Natural killer cell (primary cell): Measurements from ENCODE around the gene SH3BP4. TPM values are rescaled to one million over a fixed set of nuclear protein-coding genes. Genes with fewer than 3 reads are reported as not detected.

Source experiments
- ATAC-seq, 3 donors: fragments of 150-1000 bp in 2 of 3; fragments of 200-7000 bp in 1 of 3; cut with Tn5 transposase; 1 replicate in 1 of 3; 2 replicates in 2 of 3; pipeline ENCODE4 v1.10.0; 2021; ENCODE audit warnings: mild to moderate bottlenecking in 2 of 3, moderate library complexity in 2 of 3
- DNase-seq, 2 donors: peaks; one replicate each; pipeline versions ENCODE4 v3.0.0 to v3.0.0-alpha.2; 2013 to 2021; ENCODE audit warnings: mixed read lengths in 1 of 2
- H3K27ac ChIP-seq: one replicate; pipeline ENCODE4 v1.5.1; 2013; ENCODE audit warnings: mild to moderate bottlenecking, low read length
- H3K27me3 ChIP-seq: one replicate; pipeline ENCODE4 v1.6.1; 2013; ENCODE audit warnings: low read length; ENCODE audit not compliant: control insufficient read depth, insufficient read depth
- H3K36me3 ChIP-seq: one replicate; pipeline ENCODE4 v1.6.1; 2013; ENCODE audit warnings: low read length; ENCODE audit not compliant: control insufficient read depth, insufficient read depth
- H3K4me1 ChIP-seq: one replicate; pipeline ENCODE4 v1.6.1; 2013; ENCODE audit warnings: low read length; ENCODE audit not compliant: control insufficient read depth, insufficient read depth
- H3K4me3 ChIP-seq: one replicate; pipeline ENCODE4 v1.5.1; 2013; ENCODE audit warnings: low read length
- H3K9me3 ChIP-seq: one replicate; pipeline ENCODE4 v1.6.1; 2013; ENCODE audit warnings: low read length; ENCODE audit not compliant: control insufficient read depth, insufficient read depth
- H3K27ac Mint-ChIP-seq, 2 donors: one replicate each; pipeline ENCODE4 v1.8.0; 2022; ENCODE audit warnings: mild to moderate bottlenecking in 2 of 2, mixed read lengths in 2 of 2, moderate library complexity in 1 of 2
- H3K27me3 Mint-ChIP-seq, 2 donors: one replicate each; pipeline ENCODE4 v1.8.0; 2022; ENCODE audit warnings: low read depth in 2 of 2, mixed read lengths in 2 of 2
- H3K36me3 Mint-ChIP-seq: one replicate; pipeline ENCODE4 v1.8.0; 2022; ENCODE audit warnings: mixed read lengths
- H3K4me1 Mint-ChIP-seq, 2 donors: one replicate each; pipeline ENCODE4 v1.8.0; 2022; ENCODE audit warnings: mixed read lengths in 2 of 2
- H3K4me3 Mint-ChIP-seq: one replicate; pipeline ENCODE4 v1.8.0; 2022; ENCODE audit warnings: mild to moderate bottlenecking, moderate library complexity, mixed read lengths
- H3K9me3 Mint-ChIP-seq, 2 donors: one replicate each; pipeline ENCODE4 v1.8.0; 2022; ENCODE audit warnings: mixed read lengths in 2 of 2
- WGBS: methylation state at CpG from one replicate; pipeline ENCODE4 v1.1.7; 2013; ENCODE audit warnings: missing lambda C conversion rate; ENCODE audit not compliant: insufficient coverage; 5-methylcytosine and 5-hydroxymethylcytosine counted together
- intact Hi-C: fragments of 100-400 bp; cut with micrococcal nuclease; formaldehyde crosslinking; loops from one replicate; pipeline ENCODE4 v1.14.2; 2022
- total RNA-seq, 4 donors: library from RNA; stranded (reverse); fragments of 120-200 nt in 1 of 4; gene quantifications; one replicate each; pipeline versions ENCODE4 v1.2.3 to v1.2.4, GENCODE V29; 2013 to 2022
- TF ChIP-seq, protein P1 (sequence below): fragments of 200-600 bp; IDR thresholded peaks from one replicate; pipeline ENCODE4 v1.8.0; 2022; ENCODE audit warnings: antibody characterized with exemption

Gene SH3BP4
- total RNA-seq, 3 donors from 2014 or later (not counting 1 experiment from before 2014, with no cell fraction given), result 0.39 to 2.6 (median 1.0) TPM

DNA sequence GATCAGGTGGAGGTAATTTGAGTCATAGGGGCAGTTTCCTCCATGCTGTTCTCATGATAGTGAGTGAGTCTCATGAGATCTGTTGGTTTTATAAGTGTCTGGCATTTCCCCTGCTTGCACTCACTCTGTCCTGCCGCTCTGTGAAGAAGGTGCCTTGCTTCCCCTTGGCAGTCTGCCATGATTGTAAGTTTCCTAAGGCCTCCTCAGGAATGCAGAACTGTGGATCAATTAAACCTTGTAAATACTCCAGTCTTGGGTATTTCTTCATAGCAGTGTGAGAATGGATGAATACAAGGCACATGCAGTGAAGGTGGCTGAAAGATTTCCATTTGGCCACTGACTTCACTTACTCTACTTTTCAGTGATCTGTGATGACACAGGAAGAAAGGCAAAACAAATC is 133.7 kb downstream of the SH3BP4 start:
- Mint-ChIP-seq H3K9me3 (no peaks in the 10 kb centered on the region), H3K27me3 (peaks cover 15 to 35% of the 10 kb centered on the region in 2 donors), H3K27ac (no peak overlapping the region), H3K4me1 (no peaks in the 10 kb centered on the region), H3K4me3 (no peak overlapping the region), H3K36me3 (no peaks in the 10 kb centered on the region)
- Histone ChIP-seq H3K27me3 (no peaks in the 10 kb centered on the region), H3K27ac (no peak overlapping the region), H3K4me3 (no peak overlapping the region), H3K9me3 (no peaks in the 10 kb centered on the region), H3K36me3 (no peaks in the 10 kb centered on the region), H3K4me1 (no peaks in the 10 kb centered on the region)
- intact Hi-C loops, result no loop called here
- ATAC-seq, result no peak
- DNase-seq, result no peak
- 100% methylated on average over 1 of the region's 1 CpG for WGBS
- TF ChIP-seq, protein P1, sequence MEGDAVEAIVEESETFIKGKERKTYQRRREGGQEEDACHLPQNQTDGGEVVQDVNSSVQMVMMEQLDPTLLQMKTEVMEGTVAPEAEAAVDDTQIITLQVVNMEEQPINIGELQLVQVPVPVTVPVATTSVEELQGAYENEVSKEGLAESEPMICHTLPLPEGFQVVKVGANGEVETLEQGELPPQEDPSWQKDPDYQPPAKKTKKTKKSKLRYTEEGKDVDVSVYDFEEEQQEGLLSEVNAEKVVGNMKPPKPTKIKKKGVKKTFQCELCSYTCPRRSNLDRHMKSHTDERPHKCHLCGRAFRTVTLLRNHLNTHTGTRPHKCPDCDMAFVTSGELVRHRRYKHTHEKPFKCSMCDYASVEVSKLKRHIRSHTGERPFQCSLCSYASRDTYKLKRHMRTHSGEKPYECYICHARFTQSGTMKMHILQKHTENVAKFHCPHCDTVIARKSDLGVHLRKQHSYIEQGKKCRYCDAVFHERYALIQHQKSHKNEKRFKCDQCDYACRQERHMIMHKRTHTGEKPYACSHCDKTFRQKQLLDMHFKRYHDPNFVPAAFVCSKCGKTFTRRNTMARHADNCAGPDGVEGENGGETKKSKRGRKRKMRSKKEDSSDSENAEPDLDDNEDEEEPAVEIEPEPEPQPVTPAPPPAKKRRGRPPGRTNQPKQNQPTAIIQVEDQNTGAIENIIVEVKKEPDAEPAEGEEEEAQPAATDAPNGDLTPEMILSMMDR, result no peak

DNA sequence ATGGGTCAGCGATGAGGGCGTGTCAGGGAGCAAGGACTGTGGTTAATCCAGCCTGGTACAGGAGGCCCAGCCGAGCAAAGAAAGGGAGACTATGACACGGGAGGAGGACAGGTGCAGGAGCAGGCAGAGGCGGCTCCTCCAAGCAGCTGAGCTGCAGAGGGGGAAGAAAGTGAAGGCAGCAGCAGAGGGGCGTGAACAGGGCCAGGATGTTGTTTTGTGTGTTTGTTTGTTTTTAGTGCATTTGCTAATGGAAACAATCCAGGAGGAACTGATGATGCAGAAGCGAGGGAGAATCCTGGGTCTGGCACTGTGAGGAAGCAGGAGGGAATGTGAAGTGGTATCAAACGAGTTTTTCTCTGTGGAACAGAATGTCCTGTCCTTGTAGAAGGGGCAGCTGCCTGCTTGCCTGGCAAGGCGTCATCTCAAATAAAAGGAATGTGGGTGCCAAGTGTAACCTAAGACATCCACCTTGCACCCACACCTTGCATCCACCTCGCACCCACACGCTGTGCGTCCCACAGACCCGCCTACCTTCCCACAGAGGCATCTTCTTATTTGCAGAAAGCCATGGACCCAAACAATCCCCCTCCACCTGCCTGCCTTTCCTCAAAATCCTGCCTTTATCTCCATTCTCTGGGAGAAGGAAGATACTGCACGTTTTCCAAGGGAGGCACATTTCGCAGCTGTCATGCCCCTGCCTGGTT is 134.8 kb downstream of the SH3BP4 start:
- no peaks in the 10 kb centered on the region for H3K36me3 Mint-ChIP-seq
- no peak overlapping the region for H3K27ac ChIP-seq
- WGBS, result 82% methylated on average over 15 of the region's 15 CpGs
- peaks cover 15 to 35% of the 10 kb centered on the region in 2 donors for H3K27me3 Mint-ChIP-seq
- no peaks in the 10 kb centered on the region for H3K4me1 ChIP-seq
- no peak for DNase-seq
- H3K27ac Mint-ChIP-seq, result no peak overlapping the region
- H3K4me3 ChIP-seq, result no peak overlapping the region
- H3K9me3 Mint-ChIP-seq, result no peaks in the 10 kb centered on the region
- no peaks in the 10 kb centered on the region for H3K36me3 ChIP-seq
- TF ChIP-seq, protein P1, result no peak
- intact Hi-C loops, result no loop called here
- no peaks in the 10 kb centered on the region for H3K9me3 ChIP-seq
- no peaks in the 10 kb centered on the region for H3K27me3 ChIP-seq
- H3K4me1 Mint-ChIP-seq, result no peaks in the 10 kb centered on the region
- H3K4me3 Mint-ChIP-seq, result no peak overlapping the region
- no peak for ATAC-seq

DNA sequence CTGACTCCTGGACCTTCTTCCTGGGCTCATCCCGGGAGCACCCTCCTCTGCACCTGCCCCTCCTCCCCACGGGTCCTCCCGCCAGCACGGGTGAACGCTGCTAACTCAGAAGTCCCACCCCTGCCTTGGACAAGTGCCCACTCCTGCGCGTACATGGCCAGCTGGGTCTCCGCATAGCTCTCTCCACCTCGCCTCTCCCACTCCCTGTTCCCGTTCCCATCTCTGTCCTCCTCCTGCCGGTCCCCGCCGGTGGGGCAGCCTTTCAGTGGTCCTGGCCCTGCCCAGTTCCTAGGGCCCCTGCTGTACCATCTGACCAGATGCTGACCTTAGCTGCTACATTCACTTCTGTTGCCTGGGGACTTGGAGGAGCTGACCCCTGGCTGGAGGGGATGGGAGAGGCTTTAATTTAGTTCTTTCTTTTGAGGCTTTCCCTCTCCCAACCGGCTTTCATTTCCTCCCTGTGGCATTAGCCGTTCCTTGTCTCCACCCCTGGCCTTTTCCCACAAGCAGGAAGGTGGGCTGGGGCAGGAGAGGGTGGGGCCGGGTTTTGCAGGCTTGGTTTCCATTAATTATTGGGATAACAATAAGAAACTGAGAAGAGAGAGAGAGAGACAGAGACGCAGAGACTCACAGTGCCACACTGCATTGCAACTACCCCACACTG is 136.1 kb downstream of the SH3BP4 start:
- H3K4me3 ChIP-seq, result no peak overlapping the region
- 79% methylated on average over 14 of the region's 17 CpGs for WGBS
- intact Hi-C loops, result no loop called here
- Mint-ChIP-seq H3K4me3 (no peak overlapping the region), H3K27me3 (peaks cover 15 to 42% of the 10 kb centered on the region in 2 donors), H3K27ac (no peak overlapping the region), H3K9me3 (no peaks in the 10 kb centered on the region), H3K4me1 (no peaks in the 10 kb centered on the region), H3K36me3 (no peaks in the 10 kb centered on the region)
- no peaks in the 10 kb centered on the region for H3K9me3 ChIP-seq
- no peaks in the 10 kb centered on the region for H3K4me1 ChIP-seq
- no peak overlapping the region for H3K27ac ChIP-seq
- TF ChIP-seq, protein P1, result no peak
- no peaks in the 10 kb centered on the region for H3K27me3 ChIP-seq
- DNase-seq (no peak), ATAC-seq (no peak)
- H3K36me3 ChIP-seq, result no peaks in the 10 kb centered on the region
